ENCODE data around the gene RTN4RL1.

RTN4RL1 gene

DNA sequence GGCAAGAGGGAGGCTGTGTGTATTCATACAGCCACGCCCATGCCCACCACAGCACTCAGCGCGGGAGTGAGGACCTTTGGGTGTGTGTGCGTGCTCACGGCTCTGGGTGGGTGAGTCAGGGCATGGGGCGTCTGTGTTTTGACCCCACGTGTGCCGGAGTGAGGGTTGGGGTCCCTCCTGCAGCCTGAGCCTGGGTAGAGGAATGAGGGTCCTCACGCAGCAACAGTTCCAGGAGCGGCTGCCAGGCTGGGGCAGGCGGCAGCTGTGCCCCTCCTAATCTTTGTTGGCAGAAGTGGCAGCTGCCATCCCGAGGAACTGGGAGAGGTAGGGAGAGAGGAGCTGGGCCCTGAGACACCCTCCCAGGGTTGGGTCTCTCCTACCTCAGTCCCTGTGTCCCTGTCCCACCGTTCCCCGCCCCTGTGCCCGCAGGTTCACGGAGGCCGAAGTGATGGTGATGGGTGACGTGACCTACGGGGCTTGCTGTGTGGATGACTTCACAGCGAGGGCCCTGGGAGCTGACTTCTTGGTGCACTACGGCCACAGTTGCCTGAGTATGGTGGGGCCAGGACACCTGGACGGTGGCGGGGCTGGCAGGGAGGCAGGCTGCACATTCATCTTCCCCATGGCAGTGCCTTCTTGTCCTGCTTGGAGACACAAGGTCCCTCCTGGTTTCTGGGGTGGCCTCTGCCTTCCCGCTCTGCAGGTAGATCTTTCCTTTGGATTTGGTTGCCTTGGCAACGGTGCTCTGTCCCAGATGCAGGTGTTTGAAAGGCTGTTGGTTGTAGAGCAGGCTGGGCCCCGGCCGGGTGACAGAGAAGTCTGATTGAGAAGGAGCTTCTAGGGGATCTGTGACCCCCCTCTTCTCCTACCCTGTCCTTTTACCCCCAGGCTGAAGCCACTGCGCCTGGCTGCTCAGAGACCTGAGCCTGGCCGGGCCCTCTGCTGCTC lies 10.7 kb upstream of the RTN4RL1 start:
- Histone ChIP-seq H3K4me1 (ENCODE audit: control insufficient read depth, insufficient read depth, low read length) (peaks cover 6% of the 10 kb centered on the region), H3K4me3 (ENCODE audit: low read length) (no peak overlapping the region), H3K9ac (ENCODE audit: low read length) (no peak overlapping the region), H3K27ac (ENCODE audit: low read depth, low read length) (no peak overlapping the region), H3K36me3 (ENCODE audit: control insufficient read depth, insufficient read depth, low read length) (peaks cover 18% of the 10 kb centered on the region), H3K27me3 (ENCODE audit: control insufficient read depth, insufficient read depth, low read length) (no peaks in the 10 kb centered on the region)

DNA sequence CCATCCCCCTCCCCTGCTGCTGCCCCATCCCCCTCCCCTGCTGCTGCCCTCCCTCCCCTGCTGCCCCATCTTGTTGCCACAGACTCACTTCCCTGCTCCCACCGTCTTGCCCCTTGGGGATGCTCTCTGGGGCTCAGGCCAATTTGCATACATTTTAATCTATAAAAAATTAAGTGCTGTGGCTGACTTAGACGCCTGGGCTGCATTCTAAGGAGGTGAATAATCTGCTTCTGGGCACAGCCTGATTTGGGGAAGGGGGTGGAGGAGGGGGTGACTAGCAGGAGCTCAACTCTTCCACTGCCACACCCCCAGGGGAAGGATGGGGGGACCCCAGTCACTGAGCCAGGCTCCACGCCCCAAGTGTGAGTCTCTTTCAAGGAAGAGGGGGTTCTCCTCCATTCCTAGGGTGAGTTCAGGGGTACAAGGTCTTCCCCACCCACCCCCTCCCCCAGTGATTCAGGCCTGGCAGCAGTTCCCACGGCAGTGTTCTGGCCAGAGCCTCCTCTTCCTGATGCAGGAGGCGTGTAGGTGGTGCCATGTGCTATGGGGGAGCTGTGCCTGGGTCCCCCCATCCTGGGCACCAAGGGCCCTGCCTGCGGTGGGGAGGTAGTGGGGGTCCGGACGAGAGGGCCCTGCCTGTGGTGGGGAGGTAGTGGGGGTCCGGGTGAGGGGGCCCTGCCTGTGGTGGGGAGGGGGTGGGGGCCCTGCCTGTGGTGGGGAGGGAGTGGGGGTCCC lies 9.8 kb upstream of the RTN4RL1 start:
- H3K9ac ChIP-seq (ENCODE audit: low read length), result no peak overlapping the region
- no peak overlapping the region for H3K27ac ChIP-seq (ENCODE audit: low read depth, low read length)
- no peaks in the 10 kb centered on the region for H3K27me3 ChIP-seq (ENCODE audit: control insufficient read depth, insufficient read depth, low read length)
- peaks cover 7% of the 10 kb centered on the region for H3K4me1 ChIP-seq (ENCODE audit: control insufficient read depth, insufficient read depth, low read length)
- peaks cover 16% of the 10 kb centered on the region for H3K36me3 ChIP-seq (ENCODE audit: control insufficient read depth, insufficient read depth, low read length)
- H3K4me3 ChIP-seq (ENCODE audit: low read length), result no peak overlapping the region

DNA sequence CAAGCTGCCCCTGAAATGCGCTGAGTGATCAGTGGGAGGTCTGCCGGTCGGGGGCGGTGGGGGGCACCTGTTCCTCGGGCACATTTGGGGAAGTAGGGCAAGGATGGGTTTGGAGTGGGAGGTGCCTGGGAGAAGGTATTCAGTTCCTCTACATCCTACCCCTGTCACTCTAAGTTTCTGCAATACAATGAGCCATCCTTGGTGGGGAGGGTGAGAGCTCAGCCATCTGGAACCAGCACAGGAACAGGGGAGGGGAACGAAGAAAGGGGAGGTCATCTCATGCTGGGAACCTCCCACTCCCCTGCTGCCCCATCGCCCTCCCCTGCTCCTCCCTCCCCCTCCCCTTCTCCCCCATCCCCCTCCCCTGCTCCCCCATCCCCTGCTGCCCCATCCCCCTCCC lies 9.0 kb upstream of the RTN4RL1 start:
- Histone ChIP-seq H3K9ac (ENCODE audit: low read length) (no peak overlapping the region), H3K4me3 (ENCODE audit: low read length) (no peak overlapping the region), H3K36me3 (ENCODE audit: control insufficient read depth, insufficient read depth, low read length) (peaks cover 16% of the 10 kb centered on the region), H3K27ac (ENCODE audit: low read depth, low read length) (no peak overlapping the region), H3K27me3 (ENCODE audit: control insufficient read depth, insufficient read depth, low read length) (no peaks in the 10 kb centered on the region), H3K4me1 (ENCODE audit: control insufficient read depth, insufficient read depth, low read length) (peaks cover 7% of the 10 kb centered on the region)

DNA sequence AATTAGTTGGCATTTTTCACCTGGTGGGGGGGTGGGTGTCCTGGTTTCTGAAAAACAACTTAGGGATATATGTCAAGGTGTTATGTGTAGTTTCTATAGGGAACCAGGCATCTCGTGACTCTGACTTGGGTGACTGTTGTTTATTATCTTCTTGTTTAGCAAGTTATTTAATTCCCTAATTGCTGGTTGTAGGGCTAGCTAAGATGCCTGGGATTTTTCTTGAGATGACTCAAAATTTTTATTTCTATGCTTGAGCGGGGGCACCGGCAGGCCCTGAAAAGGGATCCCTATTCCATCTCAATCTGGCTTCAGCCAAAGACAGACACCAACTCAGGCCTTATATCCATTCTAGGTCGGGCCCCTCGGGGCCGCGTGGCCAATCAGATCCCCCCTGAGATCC lies 8.0 kb upstream of the RTN4RL1 start:
- H3K36me3 ChIP-seq (ENCODE audit: control insufficient read depth, insufficient read depth, low read length), result peaks cover 16% of the 10 kb centered on the region
- no peak overlapping the region for H3K9ac ChIP-seq (ENCODE audit: low read length)
- H3K4me3 ChIP-seq (ENCODE audit: low read length), result no peak overlapping the region
- H3K27ac ChIP-seq (ENCODE audit: low read depth, low read length), result no peak overlapping the region
- H3K27me3 ChIP-seq (ENCODE audit: control insufficient read depth, insufficient read depth, low read length), result no peaks in the 10 kb centered on the region
- H3K4me1 ChIP-seq (ENCODE audit: control insufficient read depth, insufficient read depth, low read length), result peaks cover 7% of the 10 kb centered on the region

DNA sequence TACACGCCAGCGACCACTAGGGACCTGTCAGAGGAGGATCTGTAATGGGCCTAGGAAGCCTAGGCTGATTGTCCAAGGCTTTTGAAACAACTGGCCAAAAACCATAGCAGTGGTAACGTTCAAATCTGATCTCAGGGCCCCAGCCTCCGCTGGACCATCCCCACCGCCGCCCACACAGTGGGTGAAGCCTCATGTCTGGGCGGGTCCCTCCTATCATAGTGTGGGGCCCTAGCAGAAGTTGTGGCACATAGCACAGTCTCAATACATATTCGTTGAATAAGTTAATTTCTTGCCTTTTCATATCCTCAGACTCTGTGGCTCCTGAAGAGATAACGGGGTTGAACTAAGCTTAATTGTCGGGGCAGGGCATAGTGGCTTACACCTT lies 5.6 kb upstream of the RTN4RL1 start:
- H3K27me3 ChIP-seq (ENCODE audit: control insufficient read depth, insufficient read depth, low read length), result peaks cover 4% of the 10 kb centered on the region
- H3K27ac ChIP-seq (ENCODE audit: low read depth, low read length), result no peak overlapping the region
- H3K4me3 ChIP-seq (ENCODE audit: low read length), result peak overlapping the region; percentile 99
- peaks cover 7% of the 10 kb centered on the region for H3K4me1 ChIP-seq (ENCODE audit: control insufficient read depth, insufficient read depth, low read length)
- H3K9ac ChIP-seq (ENCODE audit: low read length), result no peak overlapping the region
- peaks cover under 1% of the 10 kb centered on the region for H3K36me3 ChIP-seq (ENCODE audit: control insufficient read depth, insufficient read depth, low read length)

DNA sequence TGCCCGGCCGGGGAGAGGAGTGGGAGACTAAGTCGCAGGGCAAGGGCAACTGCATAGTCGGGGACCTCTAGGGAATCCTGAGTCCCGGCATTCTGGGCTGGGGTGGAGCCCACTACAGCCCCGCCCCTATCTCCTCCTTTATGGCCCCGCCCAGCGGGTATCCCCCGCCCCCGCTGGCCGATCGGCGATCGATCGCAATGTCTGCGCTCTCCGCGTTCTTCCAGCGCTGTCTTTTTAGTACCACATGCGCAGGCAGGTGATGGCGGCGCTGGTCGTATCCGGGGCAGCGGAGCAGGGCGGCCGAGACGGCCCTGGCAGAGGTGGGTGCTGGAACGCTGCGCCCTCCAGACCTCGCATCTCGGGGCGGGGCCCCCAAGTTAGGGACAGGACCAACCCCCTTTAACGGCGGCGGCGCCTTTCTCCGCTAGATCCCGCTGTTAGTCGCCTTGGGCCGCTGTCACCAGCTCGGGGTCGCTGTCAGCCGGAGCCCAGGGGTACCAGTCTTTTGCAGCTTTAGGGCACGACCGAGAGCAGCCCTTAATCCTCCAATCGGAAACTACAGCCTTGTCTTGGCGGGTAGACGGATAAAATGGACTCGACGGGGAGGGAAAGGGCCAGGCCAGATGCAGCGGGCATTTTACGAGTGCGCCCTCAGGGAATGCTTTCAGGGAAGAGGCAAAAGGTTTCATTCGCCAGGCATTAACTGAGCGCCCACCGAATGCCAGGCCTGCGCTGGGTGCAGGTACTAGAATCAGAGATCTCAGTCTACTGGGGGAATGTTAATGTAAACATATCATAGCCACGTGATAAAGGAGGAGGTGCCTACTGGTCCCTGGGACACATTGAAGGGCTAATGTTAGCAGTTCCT lies 5.0 kb upstream of the RTN4RL1 start, which contains the start of gene DPH1:
TSS of gene DPH1 (plus strand) at position 243 of the 868 bp plus-strand sequence. CDS start at position 260, 17 bp downstream.
- Histone ChIP-seq H3K9ac (ENCODE audit: low read length) (peak within 1 kb of the TSS; percentile 50), H3K4me1 (ENCODE audit: control insufficient read depth, insufficient read depth, low read length) (peaks cover 7% of the 10 kb centered on the region), H3K27me3 (ENCODE audit: control insufficient read depth, insufficient read depth, low read length) (peaks cover 4% of the 10 kb centered on the region), H3K4me3 (ENCODE audit: low read length) (peak within 1 kb of the TSS; percentile 99), H3K27ac (ENCODE audit: low read depth, low read length) (peak within 1 kb of the TSS; percentile 63), H3K36me3 (ENCODE audit: control insufficient read depth, insufficient read depth, low read length) (no peaks in the 10 kb centered on the region)

DNA sequence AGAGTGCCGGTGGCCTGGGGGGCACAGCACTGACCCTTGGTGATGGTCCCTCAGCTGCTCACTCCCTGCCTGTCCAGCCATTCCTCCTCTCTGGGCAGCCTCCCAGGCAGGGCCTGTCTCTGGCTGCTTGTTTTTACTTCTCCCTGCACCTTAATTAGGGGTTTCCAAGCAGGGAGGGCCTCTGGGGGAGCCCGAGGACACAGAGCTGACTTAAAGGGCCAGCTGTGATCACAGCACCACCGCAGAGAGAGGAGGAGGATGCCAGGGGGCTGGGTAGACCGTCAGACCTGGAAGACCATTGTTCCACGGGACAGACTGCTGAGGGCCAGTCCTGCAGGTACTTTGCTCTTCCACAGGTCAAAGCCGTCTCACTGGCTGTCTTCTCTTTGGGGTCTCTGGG lies 3.6 kb upstream of the RTN4RL1 start:
- Histone ChIP-seq H3K4me3 (ENCODE audit: low read length) (no peak overlapping the region), H3K4me1 (ENCODE audit: control insufficient read depth, insufficient read depth, low read length) (peaks cover 7% of the 10 kb centered on the region), H3K9ac (ENCODE audit: low read length) (no peak overlapping the region), H3K27ac (ENCODE audit: low read depth, low read length) (no peak overlapping the region), H3K27me3 (ENCODE audit: control insufficient read depth, insufficient read depth, low read length) (peaks cover 4% of the 10 kb centered on the region), H3K36me3 (ENCODE audit: control insufficient read depth, insufficient read depth, low read length) (no peaks in the 10 kb centered on the region)

DNA sequence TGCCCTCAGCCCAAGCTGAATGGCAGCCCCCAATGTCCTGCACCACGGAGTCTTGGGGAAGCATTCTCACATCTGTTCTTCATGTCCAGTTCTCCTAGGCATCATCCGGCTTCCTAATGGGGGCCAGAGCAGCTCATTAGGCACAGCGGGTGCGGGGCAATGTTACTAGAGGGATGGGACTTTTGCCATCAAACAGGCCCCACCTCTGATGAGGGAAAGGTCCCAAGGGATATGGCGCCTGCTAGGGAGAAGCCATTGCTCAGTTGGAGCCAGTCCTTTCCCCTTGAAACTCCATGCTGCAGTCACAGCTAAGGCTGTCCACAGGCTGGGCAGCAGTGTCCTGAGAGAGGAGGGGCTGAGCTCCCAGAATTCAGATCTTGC lies 3.1 kb upstream of the RTN4RL1 start:
- Histone ChIP-seq H3K27ac (ENCODE audit: low read depth, low read length) (no peak overlapping the region), H3K27me3 (ENCODE audit: control insufficient read depth, insufficient read depth, low read length) (peaks cover 4% of the 10 kb centered on the region), H3K9ac (ENCODE audit: low read length) (no peak overlapping the region), H3K36me3 (ENCODE audit: control insufficient read depth, insufficient read depth, low read length) (no peaks in the 10 kb centered on the region), H3K4me1 (ENCODE audit: control insufficient read depth, insufficient read depth, low read length) (peaks cover 7% of the 10 kb centered on the region), H3K4me3 (ENCODE audit: low read length) (no peak overlapping the region)

DNA sequence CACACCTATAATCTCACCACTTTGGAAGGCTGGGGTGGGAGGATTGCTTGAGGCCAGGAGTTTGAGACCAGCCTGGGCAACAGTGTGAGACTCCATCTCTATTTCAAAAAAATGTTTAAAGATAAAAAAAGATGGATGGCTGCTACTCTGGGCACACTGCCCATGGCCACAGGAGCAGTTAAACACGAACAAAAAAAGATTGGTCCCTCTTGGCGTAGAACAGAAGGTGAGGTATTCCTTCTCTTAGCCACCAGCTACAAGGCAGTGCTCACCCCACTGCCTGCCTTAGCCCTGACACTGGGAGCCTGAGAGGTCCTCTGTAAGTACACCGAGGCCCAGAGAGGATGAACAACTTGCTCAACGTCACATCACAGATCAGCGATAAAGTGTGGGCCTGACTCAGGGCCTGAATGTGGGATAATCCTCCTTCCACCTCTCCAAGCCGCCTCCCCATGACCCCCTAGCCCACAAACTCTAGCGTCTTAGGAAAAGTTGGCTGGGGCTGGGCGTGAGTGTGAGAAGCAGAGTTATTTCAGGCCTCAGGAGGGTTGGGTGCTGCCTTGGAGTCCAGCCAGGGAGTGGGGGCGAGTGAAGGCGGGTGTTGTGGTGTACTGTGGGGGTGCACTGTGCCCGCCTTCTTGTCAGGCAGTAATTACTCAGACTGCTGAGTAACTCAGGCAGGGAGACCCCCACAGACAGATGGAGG lies 2.5 kb upstream of the RTN4RL1 start:
- no peak overlapping the region for H3K27ac ChIP-seq (ENCODE audit: low read depth, low read length)
- no peak overlapping the region for H3K4me3 ChIP-seq (ENCODE audit: low read length)
- H3K36me3 ChIP-seq (ENCODE audit: control insufficient read depth, insufficient read depth, low read length), result no peaks in the 10 kb centered on the region
- H3K4me1 ChIP-seq (ENCODE audit: control insufficient read depth, insufficient read depth, low read length), result peaks cover 7% of the 10 kb centered on the region
- no peak overlapping the region for H3K9ac ChIP-seq (ENCODE audit: low read length)
- H3K27me3 ChIP-seq (ENCODE audit: control insufficient read depth, insufficient read depth, low read length), result peaks cover 4% of the 10 kb centered on the region

DNA sequence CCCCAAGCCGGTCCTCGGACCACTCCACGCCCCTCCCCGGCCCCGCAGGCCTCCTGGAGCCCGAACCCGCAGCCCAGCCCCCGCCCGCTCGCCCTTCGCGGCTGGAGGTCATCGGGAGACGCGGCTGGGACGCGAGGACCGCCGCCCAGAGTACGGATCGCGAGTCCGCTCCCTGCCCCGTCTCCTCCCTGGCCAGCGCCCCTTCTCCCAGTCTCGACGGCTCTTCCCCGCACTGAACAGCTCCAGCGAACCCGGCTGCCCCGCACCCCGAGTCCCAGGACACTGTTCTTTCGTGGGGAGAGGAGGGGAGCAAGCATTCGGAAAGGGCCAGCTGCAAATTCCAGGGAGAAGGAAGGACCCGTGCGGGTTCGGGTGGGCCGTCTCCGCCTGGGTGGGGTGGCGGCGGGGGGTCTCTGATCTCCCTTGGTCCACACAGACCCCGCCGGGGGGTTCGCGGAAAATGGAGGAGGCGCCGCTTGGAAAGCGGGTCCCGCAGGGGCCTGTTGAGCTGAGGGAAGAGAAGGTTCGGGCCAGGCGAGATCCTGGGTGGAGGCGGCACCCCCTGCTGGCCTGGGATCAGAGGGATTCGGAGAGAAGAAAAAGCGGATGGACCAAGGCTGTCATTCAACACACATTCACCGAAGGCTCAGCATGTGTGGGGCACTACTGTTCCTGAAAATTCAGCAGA lies 632 bp upstream of the RTN4RL1 start:
- Histone ChIP-seq H3K4me1 (ENCODE audit: control insufficient read depth, insufficient read depth, low read length) (peaks cover under 1% of the 10 kb centered on the region), H3K36me3 (ENCODE audit: control insufficient read depth, insufficient read depth, low read length) (no peaks in the 10 kb centered on the region), H3K9ac (ENCODE audit: low read length) (no peak overlapping the region), H3K4me3 (ENCODE audit: low read length) (peak overlapping the region; percentile 51), H3K27me3 (ENCODE audit: control insufficient read depth, insufficient read depth, low read length) (peaks cover 4% of the 10 kb centered on the region), H3K27ac (ENCODE audit: low read depth, low read length) (no peak overlapping the region)

DNA sequence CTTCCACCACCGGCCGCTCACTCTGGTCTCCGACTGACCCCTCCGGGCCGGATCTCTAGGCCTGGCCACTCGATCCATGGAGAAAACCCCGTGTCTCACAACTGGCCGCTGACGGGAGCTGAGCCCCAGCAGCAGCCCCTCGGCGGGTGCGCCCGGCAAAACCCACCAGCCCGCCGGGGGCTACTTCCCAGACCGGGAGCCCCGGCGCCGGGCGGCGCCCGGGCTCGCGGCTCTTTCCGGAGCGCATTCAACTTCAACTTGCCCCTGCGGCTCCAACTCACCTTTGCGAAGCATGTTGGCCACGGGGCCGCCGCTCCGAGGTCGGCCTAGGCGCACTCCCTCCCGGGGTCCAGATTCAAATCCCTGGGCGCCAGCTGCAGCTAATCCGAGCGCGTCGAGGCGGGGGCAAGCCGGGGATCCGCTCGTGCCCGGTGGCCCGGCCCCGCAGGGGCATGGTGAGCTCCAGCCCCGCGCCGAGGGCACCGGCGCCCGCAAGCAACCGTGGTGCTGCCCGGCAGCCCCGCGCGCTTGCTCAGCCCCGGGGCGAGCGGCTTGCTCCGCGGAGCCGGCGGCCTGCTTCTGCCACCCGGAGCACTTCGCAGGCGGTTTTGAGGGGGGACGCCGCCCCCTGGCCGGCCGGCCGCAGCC lies 438 bp downstream of the RTN4RL1 start:
- no peaks in the 10 kb centered on the region for H3K4me1 ChIP-seq (ENCODE audit: control insufficient read depth, insufficient read depth, low read length)
- H3K27ac ChIP-seq (ENCODE audit: low read depth, low read length), result no peak overlapping the region
- H3K27me3 ChIP-seq (ENCODE audit: control insufficient read depth, insufficient read depth, low read length), result peaks cover 4% of the 10 kb centered on the region
- no peak overlapping the region for H3K9ac ChIP-seq (ENCODE audit: low read length)
- peak overlapping the region; percentile 51 for H3K4me3 ChIP-seq (ENCODE audit: low read length)
- no peaks in the 10 kb centered on the region for H3K36me3 ChIP-seq (ENCODE audit: control insufficient read depth, insufficient read depth, low read length)
